Retina (tissue), 1 donor: ENCODE data around the gene FBXO27.
A peak's percentile ranks its signal among the peaks of the same experiment; 100 is the strongest.

Source experiments
- DNase-seq: peaks from one replicate; pipeline ENCODE4 v3.0.0-alpha.2; 2016

FBXO27 gene

GRCh38 chr19:38985262-38985661 is 47.1 kb downstream of the FBXO27 start:
- no peak for DNase-seq

DNA sequence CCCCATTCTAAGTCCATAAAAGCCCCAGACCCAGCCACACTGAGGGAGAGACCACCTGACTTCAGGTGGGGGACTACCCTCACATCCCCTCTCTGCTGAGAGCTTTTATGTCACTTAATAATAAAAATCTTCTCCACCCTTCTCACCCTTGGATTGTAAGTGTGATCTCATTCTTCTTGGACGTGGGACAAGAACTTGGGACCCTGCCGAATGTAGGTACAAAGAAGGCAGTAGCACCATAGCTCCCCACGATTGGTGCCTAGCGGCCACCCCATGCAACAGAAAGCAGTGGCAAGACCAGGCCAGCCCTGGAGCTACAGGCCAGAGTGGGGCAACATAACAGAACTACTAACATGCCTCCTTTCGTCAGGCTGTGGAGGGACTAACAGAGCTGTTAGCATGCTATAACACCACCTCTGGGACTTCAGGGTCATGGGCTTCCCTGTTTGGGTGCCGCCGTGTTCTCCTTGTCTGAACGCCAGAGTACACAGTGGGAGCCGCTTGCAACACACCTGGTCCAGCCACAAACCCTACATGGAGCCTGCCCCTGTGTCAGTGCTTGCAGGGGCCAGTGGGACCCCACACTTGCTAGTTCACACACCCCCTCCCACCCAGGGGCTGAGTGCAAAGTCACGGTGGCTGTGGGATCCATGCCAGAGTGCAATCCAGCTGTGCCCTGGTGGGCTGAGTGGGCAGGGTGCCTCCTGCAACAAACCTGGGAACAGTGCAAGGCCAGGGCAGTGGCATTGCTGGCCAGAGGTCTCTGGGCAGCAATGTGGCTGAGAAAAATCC is 51.6 kb downstream of the FBXO27 start:
- DNase-seq: no peak

- DNase-seq: no peak
Observed at GRCh38 chr19:38979812-38980211, 52.5 kb downstream of the FBXO27 start.

DNA sequence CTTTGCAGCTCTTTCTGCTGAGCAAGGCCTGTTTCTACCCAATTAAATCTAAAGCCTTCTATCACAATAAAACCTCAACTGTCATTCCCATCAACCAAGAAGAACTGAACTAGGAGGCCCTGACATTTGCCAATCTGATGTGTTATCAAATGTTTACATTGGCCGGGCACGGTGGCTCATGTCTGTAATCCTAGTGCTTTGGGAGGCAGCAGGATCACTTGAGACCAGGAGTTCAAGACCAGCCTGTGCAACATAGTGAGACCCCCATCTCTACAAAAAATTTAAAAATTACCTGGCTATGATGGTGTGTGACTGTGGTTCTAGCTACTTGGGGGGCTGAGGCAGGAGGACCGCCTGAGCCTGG is 54.0 kb downstream of the FBXO27 start:
- no peak for DNase-seq

DNA sequence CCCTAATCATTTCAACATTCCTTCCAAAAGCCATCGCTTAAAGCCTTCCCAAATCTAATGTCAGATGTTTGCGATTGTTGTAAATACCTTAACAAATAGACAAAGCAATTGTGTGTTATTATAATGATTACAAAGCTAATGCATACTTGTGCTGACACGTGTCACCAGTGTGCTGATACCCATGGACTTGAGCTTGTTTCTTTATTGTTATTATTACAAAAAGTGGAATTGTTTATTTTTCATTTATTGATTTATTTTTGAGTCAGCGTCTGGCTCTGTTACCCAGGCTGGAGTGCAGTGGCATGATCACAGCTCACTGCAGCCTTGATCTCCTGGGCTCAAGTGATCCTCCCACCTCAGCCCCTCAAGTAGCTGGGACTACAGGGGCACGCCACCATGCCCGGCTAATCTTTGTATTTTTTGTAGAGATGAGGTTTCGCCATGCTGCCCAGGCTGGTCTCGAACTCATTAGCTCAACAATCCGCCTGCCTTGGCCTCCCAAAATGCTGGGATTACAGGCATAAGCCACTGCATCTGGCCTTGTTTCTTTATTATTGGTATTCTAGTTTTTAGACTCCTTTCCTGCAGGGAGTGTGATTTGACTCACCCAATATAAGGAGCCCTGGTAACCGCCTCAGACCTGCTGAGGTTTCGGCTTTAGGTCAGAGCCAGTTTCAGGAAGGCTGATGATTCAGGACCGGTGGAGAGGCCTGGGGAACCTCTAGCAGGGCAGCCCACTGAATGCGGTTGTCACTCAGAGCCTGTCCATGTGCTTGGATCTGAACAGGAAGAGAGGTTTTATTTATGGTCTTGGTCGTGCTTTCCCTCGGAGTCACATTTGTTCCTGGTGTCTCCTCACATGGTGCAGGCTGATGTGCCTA is 54.7 kb downstream of the FBXO27 start:
- no peak for DNase-seq

GRCh38 chr19:38975861-38976271 is 56.5 kb downstream of the FBXO27 start:
- no peak for DNase-seq

DNA sequence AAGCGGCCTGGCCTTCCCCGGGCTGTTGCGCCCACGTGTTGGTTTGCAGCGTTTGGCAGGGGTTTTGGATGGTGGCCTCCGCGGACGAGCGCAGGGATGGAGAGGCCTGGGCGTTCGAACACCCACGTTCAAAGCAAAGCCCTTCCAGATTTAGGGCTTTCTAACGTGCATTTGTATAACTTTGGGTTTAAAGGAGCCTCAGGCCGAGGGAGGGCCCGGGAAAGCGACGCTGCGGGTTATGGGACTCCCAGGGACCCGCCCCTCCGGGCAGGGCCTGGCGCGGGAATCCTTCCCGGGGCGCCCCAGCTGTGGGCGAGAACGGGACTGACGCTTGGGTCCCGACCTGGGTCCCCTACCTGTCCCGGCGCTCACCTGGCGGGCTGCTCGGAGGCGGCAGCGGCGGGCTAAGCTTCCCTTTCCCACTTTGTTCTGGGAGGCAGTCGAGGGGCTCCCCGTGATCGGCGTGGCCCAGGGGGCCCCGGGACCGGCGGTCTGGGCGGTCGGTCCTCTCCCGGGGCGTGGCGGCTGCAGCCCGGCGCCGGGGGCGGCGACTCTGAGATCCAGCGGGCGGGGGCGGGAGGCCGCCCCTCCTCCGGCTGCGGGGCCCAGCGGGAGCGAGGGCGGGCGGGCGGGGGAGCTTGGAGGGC is 57.0 kb downstream of the FBXO27 start, which contains the start of gene FBXO17:
TSS of gene FBXO17 (minus strand) at position 529 of the 647 bp plus-strand sequence. CDS start 25,423 bp downstream, outside the sequence.
- peak; percentile 79 for DNase-seq

DNA sequence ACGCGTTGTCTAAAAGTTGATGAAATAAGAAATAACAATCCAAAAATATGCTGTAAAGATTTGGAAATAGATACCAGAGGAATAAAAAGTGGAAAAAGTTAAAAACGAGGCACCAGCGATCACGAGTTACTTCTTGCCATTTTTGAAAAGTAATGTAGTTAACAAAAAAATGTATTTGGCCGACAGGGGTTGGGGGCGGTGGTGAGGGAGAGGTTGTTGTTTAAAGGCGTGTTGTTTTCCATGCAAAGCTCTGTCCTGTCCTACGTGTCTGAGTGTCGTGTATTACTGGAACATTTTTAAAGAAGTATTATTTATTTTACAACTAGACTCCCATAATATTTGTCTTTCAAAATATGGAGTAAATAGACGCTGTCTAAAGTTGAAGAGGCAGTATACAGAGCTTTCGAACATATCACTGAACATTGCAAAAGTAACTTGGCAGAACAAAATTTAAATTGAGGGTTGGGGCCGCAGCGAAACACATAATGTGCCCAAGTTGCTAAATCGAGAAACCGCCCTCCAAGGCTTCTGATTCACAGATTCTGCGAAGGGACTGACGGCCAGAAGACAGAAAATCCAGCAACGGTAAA is 57.6 kb downstream of the FBXO27 start:
- no peak for DNase-seq
